ENCODE data around the gene NADK. TPM values are rescaled to one million over a fixed set of nuclear protein-coding genes. Genes with fewer than 3 reads are reported as not detected.
"Not testable (repeated sequence)": the region's sequence is repeated elsewhere in the genome, so short reads cannot be mapped to it uniquely, and the experiment has no call there.

The NADK gene
- total RNA-seq, 2 experiments from 2014 or later = 42.1 to 43.6 TPM

GRCh38 chr1:1728308-1729005 lies 49.8 kb downstream of the NADK start:
- H3K4me3 Mint-ChIP-seq; CTCF ChIA-PET; H3K27me3 Mint-ChIP-seq (ENCODE audit: low read depth); H3K36me3 Mint-ChIP-seq (ENCODE audit: low read depth); DNase-seq; intact Hi-C loops (cut with micrococcal nuclease); H3K9me3 Mint-ChIP-seq; H3K4me1 Mint-ChIP-seq (ENCODE audit: low read depth): not testable (repeated sequence)
- peak overlapping the region; percentile 63 for H3K27ac Mint-ChIP-seq

GRCh38 chr1:1727131-1727651 lies 51.1 kb downstream of the NADK start:
- intact Hi-C loops (cut with micrococcal nuclease); H3K27me3 Mint-ChIP-seq (ENCODE audit: low read depth); H3K9me3 Mint-ChIP-seq; H3K4me1 Mint-ChIP-seq (ENCODE audit: low read depth); CTCF ChIA-PET; DNase-seq; H3K4me3 Mint-ChIP-seq; H3K36me3 Mint-ChIP-seq (ENCODE audit: low read depth): not testable (repeated sequence)
- peak overlapping the region; percentile 21 for H3K27ac Mint-ChIP-seq

- Mint-ChIP-seq H3K4me1 (ENCODE audit: low read depth) (peaks cover 13% of the 10 kb centered on the region), H3K27ac (peak overlapping the region; percentile 59), H3K4me3 (peak overlapping the region; percentile 55)
- CTCF ChIA-PET = interaction anchor here (0.7 kb wide), 2 partner anchors 54 to 447 kb away, joined by 3 to 4 read pairs; no protein-coding TSS in a partner anchor
- intact Hi-C loops (cut with micrococcal nuclease); H3K27me3 Mint-ChIP-seq (ENCODE audit: low read depth); H3K9me3 Mint-ChIP-seq; H3K36me3 Mint-ChIP-seq (ENCODE audit: low read depth); DNase-seq: not testable (repeated sequence)
Measured at GRCh38 chr1:1726088-1726487, 52.2 kb downstream of the NADK start.

GRCh38 chr1:1724035-1724864 lies 54.0 kb downstream of the NADK start, which contains the start of gene CDK11A:
Gene CDK11A, minus strand, starts transcription at chr1:1724357. Its CDS starts 1,539 bp downstream, at chr1:1722818.
- H3K36me3 Mint-ChIP-seq (ENCODE audit: low read depth) = not testable (repeated sequence)

GRCh38 chr1:1721201-1721600 lies 57.1 kb downstream of the NADK start:
- Mint-ChIP-seq H3K36me3 (ENCODE audit: low read depth) (peaks cover 18% of the 10 kb centered on the region), H3K9me3 (no peaks in the 10 kb centered on the region), H3K4me3 (no peak overlapping the region), H3K27me3 (ENCODE audit: low read depth) (no peaks in the 10 kb centered on the region), H3K27ac (no peak overlapping the region), H3K4me1 (ENCODE audit: low read depth) (peaks cover 3% of the 10 kb centered on the region)
- intact Hi-C loops (cut with micrococcal nuclease) = loop anchor here (5.0 kb wide), 2 partner anchors 64 to 186 kb away; partner anchors contain the start of gene CDK11B
- CTCF ChIA-PET = no interaction called here
- no peak for DNase-seq

More at GRCh38 chr1:1724035-1724864, 54.0 kb downstream of the NADK start, which contains the start of gene CDK11A:
- intact Hi-C loops (cut with micrococcal nuclease) = loop anchor here (5.0 kb wide), 2 partner anchors 67 to 183 kb away; partner anchors contain the start of gene CDK11B
- H3K4me1 Mint-ChIP-seq (ENCODE audit: low read depth); CTCF ChIA-PET; H3K9me3 Mint-ChIP-seq; H3K27me3 Mint-ChIP-seq (ENCODE audit: low read depth): not testable (repeated sequence)
- H3K4me3 Mint-ChIP-seq = peak within 1 kb of the TSS; percentile 90
- H3K27ac Mint-ChIP-seq = peak within 1 kb of the TSS; percentile 95
- peak; percentile 99 for DNase-seq

- H3K9me3 Mint-ChIP-seq; DNase-seq; H3K4me1 Mint-ChIP-seq (ENCODE audit: low read depth); H3K4me3 Mint-ChIP-seq; intact Hi-C loops (cut with micrococcal nuclease); H3K27ac Mint-ChIP-seq; CTCF ChIA-PET; H3K27me3 Mint-ChIP-seq (ENCODE audit: low read depth): not testable (repeated sequence)
- H3K36me3 Mint-ChIP-seq (ENCODE audit: low read depth) = peaks cover 18% of the 10 kb centered on the region
Measured at GRCh38 chr1:1715109-1715883, 63.0 kb downstream of the NADK start.

- H3K27me3 Mint-ChIP-seq (ENCODE audit: low read depth); intact Hi-C loops (cut with micrococcal nuclease): not testable (repeated sequence)
Measured at GRCh38 chr1:1707897-1708296, 70.4 kb downstream of the NADK start.

GRCh38 chr1:1707241-1707640 lies 71.0 kb downstream of the NADK start:
- DNase-seq; H3K4me1 Mint-ChIP-seq (ENCODE audit: low read depth); CTCF ChIA-PET; H3K27me3 Mint-ChIP-seq (ENCODE audit: low read depth); H3K4me3 Mint-ChIP-seq; H3K9me3 Mint-ChIP-seq; intact Hi-C loops (cut with micrococcal nuclease); H3K27ac Mint-ChIP-seq; H3K36me3 Mint-ChIP-seq (ENCODE audit: low read depth): not testable (repeated sequence)

More at GRCh38 chr1:1707897-1708296, 70.4 kb downstream of the NADK start:
- CTCF ChIA-PET; DNase-seq; H3K36me3 Mint-ChIP-seq (ENCODE audit: low read depth); H3K4me3 Mint-ChIP-seq; H3K4me1 Mint-ChIP-seq (ENCODE audit: low read depth); H3K9me3 Mint-ChIP-seq; H3K27ac Mint-ChIP-seq: not testable (repeated sequence)

- intact Hi-C loops (cut with micrococcal nuclease); H3K27me3 Mint-ChIP-seq (ENCODE audit: low read depth); DNase-seq; H3K9me3 Mint-ChIP-seq; H3K27ac Mint-ChIP-seq; CTCF ChIA-PET; H3K4me3 Mint-ChIP-seq; H3K36me3 Mint-ChIP-seq (ENCODE audit: low read depth); H3K4me1 Mint-ChIP-seq (ENCODE audit: low read depth): not testable (repeated sequence)
Measured at GRCh38 chr1:1705623-1706022, 72.6 kb downstream of the NADK start.

GRCh38 chr1:1704284-1704957 lies 73.8 kb downstream of the NADK start:
- H3K36me3 Mint-ChIP-seq (ENCODE audit: low read depth); H3K9me3 Mint-ChIP-seq; CTCF ChIA-PET; intact Hi-C loops (cut with micrococcal nuclease); H3K27me3 Mint-ChIP-seq (ENCODE audit: low read depth); H3K4me1 Mint-ChIP-seq (ENCODE audit: low read depth); H3K27ac Mint-ChIP-seq; DNase-seq; H3K4me3 Mint-ChIP-seq: not testable (repeated sequence)

- DNase-seq = no peak
- intact Hi-C loops (cut with micrococcal nuclease) = no loop called here
- H3K27me3 Mint-ChIP-seq (ENCODE audit: low read depth) = no peaks in the 10 kb centered on the region
- no peak overlapping the region for H3K27ac Mint-ChIP-seq
- no peaks in the 10 kb centered on the region for H3K4me1 Mint-ChIP-seq (ENCODE audit: low read depth)
- H3K9me3 Mint-ChIP-seq = no peaks in the 10 kb centered on the region
- peaks cover 2% of the 10 kb centered on the region for H3K36me3 Mint-ChIP-seq (ENCODE audit: low read depth)
- CTCF ChIA-PET = no interaction called here
- no peak overlapping the region for H3K4me3 Mint-ChIP-seq
Measured at GRCh38 chr1:1703796-1704195, 74.5 kb downstream of the NADK start.

GRCh38 chr1:1702506-1702905 lies 75.8 kb downstream of the NADK start:
- H3K4me1 Mint-ChIP-seq (ENCODE audit: low read depth); H3K4me3 Mint-ChIP-seq; H3K27me3 Mint-ChIP-seq (ENCODE audit: low read depth); H3K36me3 Mint-ChIP-seq (ENCODE audit: low read depth); CTCF ChIA-PET; intact Hi-C loops (cut with micrococcal nuclease); H3K9me3 Mint-ChIP-seq; DNase-seq; H3K27ac Mint-ChIP-seq: not testable (repeated sequence)
